GM19099 (cell line): ENCODE measurements around the gene NAP1L4.

Experiments used
- POLR2A ChIP-seq: IDR thresholded peaks from 3 replicates; pipeline ENCODE4 v1.6.1; 2011; ENCODE audit warnings: low read depth; ENCODE audit not compliant: insufficient read length; ENCODE audit errors: extremely low read depth

Gene NAP1L4

GRCh38 chr11:2940921-2941821, 51.0 kb downstream of the NAP1L4 start:
- TF ChIP-seq POLR2A = no peak

GRCh38 chr11:2940147-2940920, 51.8 kb downstream of the NAP1L4 start:
- TF ChIP-seq POLR2A = no peak

- TF ChIP-seq POLR2A = no peak
Observed at GRCh38 chr11:2934611-2935239, 57.4 kb downstream of the NAP1L4 start.

- no peak for TF ChIP-seq POLR2A
Observed at GRCh38 chr11:2934021-2934550, 58.0 kb downstream of the NAP1L4 start.

DNA sequence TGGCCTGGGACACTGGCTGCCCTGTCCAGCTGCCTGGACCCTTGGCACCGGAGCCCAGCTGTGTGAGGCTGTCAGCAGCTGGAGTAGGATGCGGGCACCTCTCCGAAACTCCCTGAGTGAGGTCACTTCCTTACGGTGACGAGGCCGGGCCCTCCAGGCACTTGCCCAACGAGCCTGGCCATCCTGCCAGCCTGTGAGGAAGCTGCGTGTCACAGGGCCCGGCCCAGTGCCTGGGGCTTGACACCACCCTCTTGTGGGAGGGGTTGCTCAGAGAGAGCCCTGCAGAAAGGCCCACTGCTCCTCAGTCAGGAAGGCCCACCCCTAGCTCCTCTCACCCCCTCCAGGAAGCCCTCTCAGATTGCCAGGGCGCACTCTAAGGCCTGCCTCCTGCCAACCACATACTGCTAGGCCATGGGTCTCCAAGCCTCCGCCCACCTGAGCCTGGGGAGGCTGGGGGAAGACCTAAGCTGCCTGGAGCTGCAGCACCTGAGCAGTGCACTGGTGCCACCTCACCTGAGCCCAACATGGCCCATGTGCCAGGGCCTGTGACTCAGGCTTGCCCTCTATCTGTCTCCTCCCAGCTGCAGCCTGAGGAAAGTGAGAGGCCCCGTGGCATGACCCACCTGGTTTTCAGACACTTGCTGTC, 58.6 kb downstream of the NAP1L4 start:
- TF ChIP-seq POLR2A = no peak

- TF ChIP-seq POLR2A = no peak
Observed at GRCh38 chr11:2932850-2933251, 59.3 kb downstream of the NAP1L4 start.

- TF ChIP-seq POLR2A = no peak
Observed at GRCh38 chr11:2931771-2932738, 60.1 kb downstream of the NAP1L4 start.

GRCh38 chr11:2931420-2931746, 60.7 kb downstream of the NAP1L4 start:
- no peak for TF ChIP-seq POLR2A

DNA sequence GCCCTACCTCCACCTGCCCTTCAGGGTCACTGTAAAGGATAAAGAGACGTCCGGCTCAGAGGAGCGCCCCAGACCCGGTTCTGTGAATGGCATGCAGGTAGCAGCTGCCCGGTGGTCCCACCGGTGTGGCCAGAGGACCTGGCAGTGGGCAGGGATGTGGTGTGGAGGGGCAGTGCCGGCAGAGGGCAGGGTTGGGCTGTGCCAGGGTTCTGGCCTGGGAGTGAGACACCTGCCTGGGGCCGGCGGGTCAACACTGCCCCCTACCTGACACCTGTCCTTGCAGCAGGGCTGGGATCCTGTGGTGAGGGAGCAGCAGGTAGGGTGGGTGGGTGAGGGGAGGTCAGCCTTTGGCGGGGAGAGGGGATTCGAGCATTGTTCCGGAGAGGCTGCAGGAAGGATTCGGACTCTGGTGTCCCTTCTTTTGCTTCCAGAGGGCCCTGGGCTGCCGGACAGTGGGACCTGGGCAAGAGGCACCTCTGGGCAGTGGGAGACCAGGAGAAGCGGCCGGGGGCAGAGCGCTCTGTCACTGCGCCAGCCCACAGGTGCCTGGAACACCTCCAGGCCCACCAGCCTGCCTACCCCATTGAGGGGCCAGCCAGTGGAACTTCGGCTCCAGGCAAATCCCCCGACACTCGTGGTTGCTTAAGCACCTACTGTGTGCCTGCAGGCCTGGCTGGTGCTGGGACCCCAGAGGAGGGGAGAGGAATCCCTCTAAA, 61.3 kb downstream of the NAP1L4 start:
- no peak for TF ChIP-seq POLR2A

DNA sequence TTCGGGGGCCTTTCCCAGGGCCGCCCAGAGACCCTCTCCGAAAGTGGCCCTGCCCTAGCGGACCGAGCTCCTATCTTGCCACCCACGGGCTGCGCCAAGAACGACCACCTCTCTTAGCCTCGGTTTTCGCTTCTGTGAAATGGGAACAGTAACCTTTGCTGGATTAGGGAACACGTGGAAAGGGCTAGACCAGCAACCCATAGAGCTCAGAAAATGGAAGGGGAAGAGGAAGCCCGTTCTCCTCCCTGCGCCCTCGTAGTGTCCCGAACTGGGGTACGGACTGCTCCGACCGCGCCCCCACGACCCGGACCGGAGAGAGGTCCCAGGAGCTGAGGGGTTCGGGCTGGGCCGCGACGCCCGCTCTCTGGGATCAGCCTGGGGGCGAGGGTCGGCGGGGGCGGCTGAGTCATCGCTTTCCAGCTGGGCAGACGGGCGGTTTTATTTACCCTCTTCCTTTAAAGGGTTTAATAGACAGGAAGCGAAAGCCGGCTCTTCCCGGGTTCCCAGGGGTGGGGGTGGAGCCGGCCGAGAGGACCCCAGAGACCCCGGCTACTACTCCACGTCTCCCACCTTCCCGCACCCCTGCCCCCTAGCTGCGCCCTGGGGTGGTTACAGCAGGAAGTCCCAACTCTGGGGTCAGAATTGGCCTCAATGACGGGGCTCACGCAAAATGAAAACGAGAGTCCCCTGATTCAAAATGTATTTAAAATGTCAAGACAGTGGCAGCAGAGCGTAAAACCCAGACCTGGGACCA, 62.0 kb downstream of the NAP1L4 start:
- TF ChIP-seq POLR2A = no peak

- TF ChIP-seq POLR2A = no peak
Observed at GRCh38 chr11:2929531-2929949, 62.6 kb downstream of the NAP1L4 start.
